Caco-2 (cell line): ENCODE data around the gene IL36A. TPM values are rescaled to one million over a fixed set of nuclear protein-coding genes. Genes with fewer than 3 reads are reported as not detected.
A peak's percentile ranks its signal among the peaks of the same experiment; 100 is the strongest.

ENCODE experiments used
- Bru-seq: library from RNA; stranded (reverse); fragments of 400-500 nt; gene quantifications from one replicate; lab custom pipeline; 2021; lab: Mats Ljungman, UMichigan
- BruChase-seq, 2 experiments: library from RNA; stranded (reverse); fragments of 400-500 nt; gene quantifications; one replicate each; lab custom pipeline; 2021; lab: Mats Ljungman, UMichigan
- BruUV-seq: library from RNA; stranded (reverse); fragments of 400-500 nt; replicated peaks from 2 replicates; lab custom pipeline; 2021; lab: Mats Ljungman, UMichigan
- CTCF ChIA-PET: fragments of 300-600 bp; sonication (Branson Sonifier 250); formaldehyde crosslinking; loops from one replicate; lab custom pipeline; 2022; ENCODE audit warnings: antibody characterized with exemption; lab: Charles Lee
- POLR2A ChIA-PET: fragments of 300-600 bp; sonication (Branson Sonifier 250); formaldehyde crosslinking; loops from one replicate; lab custom pipeline; 2022; ENCODE audit warnings: antibody characterized with exemption; lab: Charles Lee
- DNase-seq, 2 experiments: peaks; one replicate each; pipeline versions ENCODE4 v3.0.0 to v3.0.0-alpha.2; 2020 to 2022
- H3K27me3 ChIP-seq: replicated peaks from 2 replicates; pipeline ENCODE4 v1.6.0; 2011; ENCODE audit warnings: low read length; ENCODE audit not compliant: control insufficient read depth, insufficient read depth
- H3K36me3 ChIP-seq: 2 replicates; pipeline ENCODE4 v1.5.1; 2011; ENCODE audit warnings: low read length; ENCODE audit not compliant: control insufficient read depth, insufficient read depth
- H3K4me1 ChIP-seq: fragments of 250-450 bp; sonication (Bioruptor Pico); 2 replicates; pipeline ENCODE4 v1.5.1; 2020; ENCODE audit warnings: mild to moderate bottlenecking
- H3K4me3 ChIP-seq: 2 replicates; pipeline ENCODE4 v1.5.1; 2011; ENCODE audit warnings: low read depth, mild to moderate bottlenecking, control low read depth, low read length
- H3K9me3 ChIP-seq: fragments of 250-450 bp; sonication (Bioruptor Pico); 2 replicates; pipeline ENCODE4 v1.5.1; 2020; ENCODE audit warnings: mild to moderate bottlenecking, moderate library complexity
- H3K27ac Mint-ChIP-seq: one replicate; pipeline ENCODE4 v1.8.0; 2022; ENCODE audit warnings: mixed read lengths; ENCODE audit not compliant: unreplicated experiment
- H3K27me3 Mint-ChIP-seq: one replicate; pipeline ENCODE4 v1.8.0; 2022; ENCODE audit warnings: mixed read lengths; ENCODE audit not compliant: insufficient read depth, unreplicated experiment
- H3K36me3 Mint-ChIP-seq: one replicate; pipeline ENCODE4 v1.8.0; 2022; ENCODE audit warnings: mild to moderate bottlenecking, mixed read lengths; ENCODE audit not compliant: insufficient read depth, unreplicated experiment
- H3K4me1 Mint-ChIP-seq: one replicate; pipeline ENCODE4 v1.8.0; 2022; ENCODE audit warnings: low read depth, mixed read lengths; ENCODE audit not compliant: unreplicated experiment
- H3K4me3 Mint-ChIP-seq: one replicate; pipeline ENCODE4 v1.8.0; 2022; ENCODE audit warnings: mild to moderate bottlenecking, moderate library complexity, mixed read lengths; ENCODE audit not compliant: unreplicated experiment
- H3K9me3 Mint-ChIP-seq: one replicate; pipeline ENCODE4 v1.8.0; 2022; ENCODE audit warnings: mixed read lengths; ENCODE audit not compliant: unreplicated experiment
- intact Hi-C: fragments of 100-400 bp; cut with micrococcal nuclease; formaldehyde crosslinking; loops from one replicate; pipeline ENCODE4 v1.10.0; 2022; ENCODE audit not compliant: unreplicated experiment
- long read RNA-seq: library from polyadenylated mRNA; stranded (forward); transcript quantifications from one replicate; pipeline ENCODE4 v2.0.0, GENCODE V29; 2022
- total RNA-seq: library from RNA; stranded (reverse); gene quantifications from 2 replicates; pipeline ENCODE4 v1.2.3, GENCODE V29; 2022
- TF ChIP-seq, protein P1 (sequence below), 2 experiments: fragments of 200-600 bp in 1 of 2; IDR thresholded peaks; 1 replicate in 1 of 2; 2 replicates in 1 of 2; pipeline versions ENCODE4 v1.5.1 to v1.8.0; 2011 to 2022; ENCODE audit warnings: antibody characterized with exemption in 1 of 2, control low read depth in 1 of 2, inconsistent platforms in 1 of 2, low read depth in 1 of 2, low read length in 1 of 2, mild to moderate bottlenecking in 1 of 2, moderate library complexity in 1 of 2; ENCODE audit not compliant: insufficient read depth in 1 of 2, severe bottlenecking in 1 of 2, unreplicated experiment in 1 of 2

IL36A gene, protein sequence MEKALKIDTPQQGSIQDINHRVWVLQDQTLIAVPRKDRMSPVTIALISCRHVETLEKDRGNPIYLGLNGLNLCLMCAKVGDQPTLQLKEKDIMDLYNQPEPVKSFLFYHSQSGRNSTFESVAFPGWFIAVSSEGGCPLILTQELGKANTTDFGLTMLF
- total RNA-seq, result not detected in 2 replicates
- not detected for Bru-seq, nascent RNA
- BruChase-seq, experiment 1, labeled RNA remaining after a 2-hour chase, result not detected
- BruChase-seq, experiment 2, labeled RNA remaining after a 6-hour chase, result not detected
- long read RNA-seq, result 0 reads

- Histone ChIP-seq H3K4me3 (no peak within 1 kb of the TSS), H3K36me3 (no peaks in the 10 kb centered on the region), H3K9me3 (peaks cover 11% of the 10 kb centered on the region), H3K4me1 (no peaks in the 10 kb centered on the region), H3K27me3 (no peaks in the 10 kb centered on the region)
- peaks cover 6% of the 10 kb centered on the region for H3K27me3 Mint-ChIP-seq
- ChIA-PET POLR2A (no interaction called here), CTCF (no interaction called here)
- H3K4me1 Mint-ChIP-seq, result no peaks in the 10 kb centered on the region
- intact Hi-C loops, result no loop called here
- peaks cover 14% of the 10 kb centered on the region for H3K9me3 Mint-ChIP-seq
- BruUV-seq, result no TSS peak
- TF ChIP-seq, protein P1, sequence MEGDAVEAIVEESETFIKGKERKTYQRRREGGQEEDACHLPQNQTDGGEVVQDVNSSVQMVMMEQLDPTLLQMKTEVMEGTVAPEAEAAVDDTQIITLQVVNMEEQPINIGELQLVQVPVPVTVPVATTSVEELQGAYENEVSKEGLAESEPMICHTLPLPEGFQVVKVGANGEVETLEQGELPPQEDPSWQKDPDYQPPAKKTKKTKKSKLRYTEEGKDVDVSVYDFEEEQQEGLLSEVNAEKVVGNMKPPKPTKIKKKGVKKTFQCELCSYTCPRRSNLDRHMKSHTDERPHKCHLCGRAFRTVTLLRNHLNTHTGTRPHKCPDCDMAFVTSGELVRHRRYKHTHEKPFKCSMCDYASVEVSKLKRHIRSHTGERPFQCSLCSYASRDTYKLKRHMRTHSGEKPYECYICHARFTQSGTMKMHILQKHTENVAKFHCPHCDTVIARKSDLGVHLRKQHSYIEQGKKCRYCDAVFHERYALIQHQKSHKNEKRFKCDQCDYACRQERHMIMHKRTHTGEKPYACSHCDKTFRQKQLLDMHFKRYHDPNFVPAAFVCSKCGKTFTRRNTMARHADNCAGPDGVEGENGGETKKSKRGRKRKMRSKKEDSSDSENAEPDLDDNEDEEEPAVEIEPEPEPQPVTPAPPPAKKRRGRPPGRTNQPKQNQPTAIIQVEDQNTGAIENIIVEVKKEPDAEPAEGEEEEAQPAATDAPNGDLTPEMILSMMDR (IDR thresholded peaks at IDR 0.05; ENCODE audit: insufficient read depth in 1 of 2, low read depth in 1 of 2, low read length in 1 of 2, severe bottlenecking in 1 of 2, unreplicated experiment in 1 of 2), result no peak
- no peak for DNase-seq
- no peak within 1 kb of the TSS for H3K4me3 Mint-ChIP-seq
- H3K27ac Mint-ChIP-seq, result no peak within 1 kb of the TSS
- H3K36me3 Mint-ChIP-seq, result no peaks in the 10 kb centered on the region
Measured at GRCh38 chr2:113005030-113005509, at the start of gene IL36A. Gene IL36A (plus strand): TSS chr2:113005459. CDS start chr2:113005872, 413 bp downstream.

DNA sequence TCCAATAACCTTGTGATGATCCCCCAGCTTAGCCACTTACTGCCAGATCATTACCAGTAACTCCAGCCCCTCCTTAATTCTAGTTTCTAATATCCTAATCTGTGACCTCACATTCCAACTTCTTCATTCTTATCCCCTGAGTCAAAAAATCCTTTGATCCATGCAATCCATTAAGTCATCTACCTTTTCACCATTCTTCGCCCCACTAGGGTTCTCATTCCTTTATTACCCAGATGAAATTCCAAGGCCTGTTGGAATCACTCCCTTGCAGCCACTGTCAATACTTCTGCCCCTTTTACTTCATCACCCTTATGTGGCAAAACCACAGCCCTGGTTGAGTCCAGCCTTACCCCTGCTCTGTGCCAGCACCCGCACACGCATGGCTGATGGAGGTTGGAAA lies 47.7 kb upstream of the IL36A start:
- Histone ChIP-seq H3K9me3 (no peaks in the 10 kb centered on the region), H3K36me3 (no peaks in the 10 kb centered on the region), H3K4me3 (no peak overlapping the region), H3K4me1 (peaks cover 5% of the 10 kb centered on the region; the same call in 1 of the 2 replicates), H3K27me3 (no peaks in the 10 kb centered on the region)
- no TSS peak for BruUV-seq
- POLR2A ChIA-PET, result no interaction called here
- CTCF ChIA-PET, result no interaction called here
- TF ChIP-seq, protein P1 (IDR thresholded peaks at IDR 0.05; ENCODE audit: insufficient read depth in 1 of 2, low read depth in 1 of 2, low read length in 1 of 2, severe bottlenecking in 1 of 2, unreplicated experiment in 1 of 2), result no peak
- intact Hi-C loops, result loop anchor here (5.0 to 10.0 kb wide), 2 partner anchors 195 to 333 kb away; partner anchors contain the start of gene CKAP2L
- no peaks in the 10 kb centered on the region for H3K9me3 Mint-ChIP-seq
- no peak for DNase-seq
- no peaks in the 10 kb centered on the region for H3K4me1 Mint-ChIP-seq
- no peak overlapping the region for H3K4me3 Mint-ChIP-seq
- no peaks in the 10 kb centered on the region for H3K27me3 Mint-ChIP-seq
- H3K36me3 Mint-ChIP-seq, result no peaks in the 10 kb centered on the region
- H3K27ac Mint-ChIP-seq, result no peak overlapping the region

- intact Hi-C loops, result loop anchor here (1.0 to 10.0 kb wide), 5 partner anchors 74 to 334 kb away; partner anchors contain the start of gene CKAP2L
- no peaks in the 10 kb centered on the region for H3K9me3 ChIP-seq
- Mint-ChIP-seq H3K4me3 (no peak overlapping the region), H3K4me1 (no peaks in the 10 kb centered on the region), H3K9me3 (no peaks in the 10 kb centered on the region), H3K36me3 (no peaks in the 10 kb centered on the region), H3K27ac (no peak overlapping the region), H3K27me3 (no peaks in the 10 kb centered on the region)
- ChIA-PET POLR2A (no interaction called here), CTCF (interaction anchor here (0.5 to 1.5 kb wide), 15 partner anchors 12 to 525 kb away, joined by 3 to 19 read pairs (median 4); partner anchors contain the start of genes CKAP2L and RGPD8)
- DNase-seq, result peak; percentile 59 to 61
- no peaks in the 10 kb centered on the region for H3K27me3 ChIP-seq
- TF ChIP-seq, protein P1 (IDR thresholded peaks at IDR 0.05; ENCODE audit: insufficient read depth in 1 of 2, low read depth in 1 of 2, low read length in 1 of 2, severe bottlenecking in 1 of 2, unreplicated experiment in 1 of 2), result peak; percentile 80 to 83
- peaks cover 5% of the 10 kb centered on the region; the same call in 1 of the 2 replicates for H3K4me1 ChIP-seq
- no peak overlapping the region for H3K4me3 ChIP-seq
- no TSS peak for BruUV-seq
- H3K36me3 ChIP-seq, result no peaks in the 10 kb centered on the region
Measured at GRCh38 chr2:112958428-112959108, 46.7 kb upstream of the IL36A start.
